Astrocyte of the cerebellum (primary cell): ENCODE measurements around the gene SORT1.

Experiments used
- DNase-seq: peaks from one replicate; pipeline ENCODE4 v3.0.0-alpha.2; 2011; ENCODE audit warnings: low read depth
- H3K4me3 ChIP-seq: 2 replicates; pipeline ENCODE4 v1.5.1; 2011; ENCODE audit warnings: mild to moderate bottlenecking, low read depth, low read length, moderate library complexity
- in situ Hi-C: cut with HindIII; loops from 2 replicates; pipeline ENCODE4 v1.10.0; 2017; ENCODE audit warnings: low sequenced_read_pairs
- TF ChIP-seq, protein P1 (sequence below): IDR thresholded peaks from 2 replicates; pipeline ENCODE4 v1.5.1; 2012; ENCODE audit warnings: low read length, low read depth, moderate library complexity, mild to moderate bottlenecking; ENCODE audit errors: missing control alignments

SORT1 gene

DNA sequence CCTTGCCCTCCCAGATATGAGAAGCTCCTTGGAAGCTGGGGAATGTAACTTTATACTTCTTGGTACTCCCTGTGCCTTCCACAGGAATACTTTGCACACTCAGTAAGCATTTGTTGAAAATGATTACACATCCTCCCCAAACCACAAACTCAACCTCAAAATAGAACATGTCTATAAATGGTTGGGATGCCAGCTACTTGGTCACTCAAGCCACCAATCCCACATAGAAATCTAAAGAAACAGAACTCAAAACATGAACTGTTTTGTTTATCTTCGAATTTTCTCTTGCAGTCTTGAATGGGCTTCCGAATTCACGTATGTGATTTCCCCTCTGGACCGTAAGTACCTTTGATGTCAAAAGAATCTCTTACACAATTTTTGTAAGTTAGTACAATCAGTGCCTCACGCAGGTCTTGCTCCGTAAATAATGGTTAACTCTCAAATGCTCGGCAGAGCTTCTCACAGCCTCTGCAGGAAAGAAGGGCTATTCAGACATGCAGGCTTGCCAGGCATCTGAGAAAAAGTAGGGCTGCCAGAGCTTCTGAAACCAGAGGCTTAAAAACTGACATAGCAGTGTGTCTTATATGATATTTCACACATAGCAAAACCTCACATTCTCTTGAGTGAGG is 26.9 kb downstream of the SORT1 start:
- in situ Hi-C loops: no loop called here
- DNase-seq: peak; percentile 87
- peak overlapping the region; percentile 9 for H3K4me3 ChIP-seq
- TF ChIP-seq, protein P1, sequence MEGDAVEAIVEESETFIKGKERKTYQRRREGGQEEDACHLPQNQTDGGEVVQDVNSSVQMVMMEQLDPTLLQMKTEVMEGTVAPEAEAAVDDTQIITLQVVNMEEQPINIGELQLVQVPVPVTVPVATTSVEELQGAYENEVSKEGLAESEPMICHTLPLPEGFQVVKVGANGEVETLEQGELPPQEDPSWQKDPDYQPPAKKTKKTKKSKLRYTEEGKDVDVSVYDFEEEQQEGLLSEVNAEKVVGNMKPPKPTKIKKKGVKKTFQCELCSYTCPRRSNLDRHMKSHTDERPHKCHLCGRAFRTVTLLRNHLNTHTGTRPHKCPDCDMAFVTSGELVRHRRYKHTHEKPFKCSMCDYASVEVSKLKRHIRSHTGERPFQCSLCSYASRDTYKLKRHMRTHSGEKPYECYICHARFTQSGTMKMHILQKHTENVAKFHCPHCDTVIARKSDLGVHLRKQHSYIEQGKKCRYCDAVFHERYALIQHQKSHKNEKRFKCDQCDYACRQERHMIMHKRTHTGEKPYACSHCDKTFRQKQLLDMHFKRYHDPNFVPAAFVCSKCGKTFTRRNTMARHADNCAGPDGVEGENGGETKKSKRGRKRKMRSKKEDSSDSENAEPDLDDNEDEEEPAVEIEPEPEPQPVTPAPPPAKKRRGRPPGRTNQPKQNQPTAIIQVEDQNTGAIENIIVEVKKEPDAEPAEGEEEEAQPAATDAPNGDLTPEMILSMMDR: no peak

DNA sequence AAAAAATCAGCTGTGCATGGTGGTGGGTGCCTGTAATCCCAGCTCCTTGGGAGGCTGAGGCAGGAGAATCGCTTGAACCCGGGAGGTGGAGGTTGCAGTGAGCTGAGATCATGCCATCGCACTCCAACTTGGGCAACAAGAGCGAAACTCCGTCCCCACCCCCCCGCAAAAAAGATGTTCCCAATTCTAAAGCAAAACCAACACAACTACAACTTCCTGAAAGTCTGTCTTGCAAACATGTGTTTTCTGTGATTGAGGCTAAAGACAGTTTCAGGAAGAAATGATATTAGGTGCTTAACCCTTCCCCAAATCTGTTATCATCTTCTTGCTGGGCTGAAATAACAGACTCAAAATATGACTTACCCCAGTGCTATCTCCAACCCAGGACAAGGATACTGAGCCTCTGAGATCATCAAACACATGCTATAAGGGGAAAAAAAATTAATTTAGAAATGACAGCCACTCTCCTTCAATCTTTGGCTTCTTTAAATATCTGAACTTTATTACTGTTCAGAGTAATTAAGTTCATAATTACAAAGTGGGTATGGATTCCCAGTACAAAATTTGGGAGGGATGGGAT is 28.5 kb downstream of the SORT1 start:
- H3K4me3 ChIP-seq: no peak overlapping the region
- no peak for DNase-seq
- in situ Hi-C loops: no loop called here
- TF ChIP-seq, protein P1: no peak

DNA sequence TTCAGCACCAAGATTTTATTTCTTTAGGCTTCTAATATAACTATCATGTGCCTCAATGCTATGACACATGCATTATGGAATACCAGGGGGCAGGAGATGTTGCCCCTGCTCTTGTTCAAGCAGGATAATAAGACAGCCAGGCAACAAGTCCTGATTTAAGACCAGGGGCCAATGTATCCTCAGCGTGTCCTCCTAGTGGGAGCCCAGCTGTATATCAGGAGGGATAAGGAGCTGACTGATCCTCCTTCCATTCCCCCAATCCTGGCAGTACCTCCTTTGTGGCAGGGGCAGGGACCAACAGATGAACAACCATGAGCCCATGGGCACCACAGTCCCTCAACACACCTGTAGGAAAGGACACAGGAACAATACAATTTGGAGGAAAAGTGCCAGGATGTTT is 29.3 kb downstream of the SORT1 start:
- DNase-seq: no peak
- H3K4me3 ChIP-seq: no peak overlapping the region
- in situ Hi-C loops: no loop called here
- TF ChIP-seq, protein P1: peak; percentile 10

DNA sequence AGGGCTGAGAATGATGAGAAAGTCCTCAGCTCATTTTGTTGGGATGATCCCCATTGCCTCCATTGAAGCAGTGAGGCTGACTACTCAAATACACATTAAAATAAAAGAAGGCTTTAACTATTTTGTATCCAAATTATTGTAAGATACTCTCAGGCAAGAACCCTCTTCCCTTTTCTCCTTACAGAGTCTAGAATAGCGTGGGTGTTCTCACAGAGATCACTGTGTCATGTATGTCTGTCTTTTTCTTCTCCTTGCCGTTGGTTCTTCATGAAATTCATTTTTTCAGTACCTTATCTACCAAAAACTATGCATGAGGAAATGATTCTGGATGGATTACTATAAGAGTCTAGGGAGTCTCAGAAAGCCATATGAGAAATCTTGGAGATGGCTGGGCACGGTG is 30.1 kb downstream of the SORT1 start:
- H3K4me3 ChIP-seq: no peak overlapping the region
- no peak for DNase-seq
- TF ChIP-seq, protein P1: no peak
- in situ Hi-C loops: no loop called here

DNA sequence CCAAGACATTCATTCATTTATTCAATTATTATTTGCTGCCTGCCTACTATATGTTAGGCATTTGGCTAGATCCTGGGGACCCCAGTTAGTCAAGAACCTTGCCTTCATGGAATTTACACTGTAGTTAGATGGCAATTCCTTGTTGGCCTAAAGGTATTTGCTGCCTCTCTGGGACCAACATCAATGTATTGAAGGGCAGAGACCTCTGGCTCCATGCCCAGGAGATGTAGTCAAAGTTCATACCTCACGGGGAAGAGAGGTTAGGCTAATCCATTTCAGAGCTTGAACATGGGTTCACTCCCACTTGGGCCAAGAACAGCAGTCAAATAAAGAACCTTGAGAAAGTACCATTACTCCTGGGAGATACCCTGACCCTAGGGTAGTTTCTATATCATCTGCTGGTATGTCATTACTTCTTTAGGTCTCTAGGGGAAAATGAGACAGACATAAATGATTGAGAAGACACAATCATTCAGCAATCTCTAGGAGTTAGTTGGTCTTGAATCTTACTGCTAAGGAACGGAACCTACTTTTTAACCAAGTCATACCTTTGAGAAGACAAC is 32.0 kb downstream of the SORT1 start:
- in situ Hi-C loops: no loop called here
- H3K4me3 ChIP-seq: no peak overlapping the region
- DNase-seq: no peak
- TF ChIP-seq, protein P1: no peak

DNA sequence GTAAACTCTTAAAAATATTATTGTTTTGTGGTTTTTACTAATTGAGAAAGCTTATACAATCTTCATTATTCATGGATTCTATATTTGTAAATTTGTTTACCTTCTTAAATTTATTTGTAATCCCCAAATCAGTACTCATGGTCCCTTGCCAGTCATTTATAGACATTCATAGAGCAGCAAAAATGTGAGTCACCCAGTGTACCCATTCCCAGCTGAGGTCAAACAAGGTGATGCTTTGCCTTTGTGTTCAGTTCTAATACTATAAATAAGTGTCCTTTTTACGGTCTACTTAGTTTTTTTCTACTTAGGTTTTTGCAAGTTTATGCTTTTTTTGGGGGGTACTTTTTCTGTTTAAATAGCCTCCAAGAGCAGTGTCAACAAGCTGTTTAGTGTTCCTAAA is 36.1 kb downstream of the SORT1 start:
- in situ Hi-C loops: no loop called here
- TF ChIP-seq, protein P1: no peak

More for the DNA sequence above, 36.1 kb downstream of the SORT1 start:
- no peak overlapping the region for H3K4me3 ChIP-seq
- no peak for DNase-seq
